SK-N-SH (cell line): ENCODE measurements around the gene HCRTR2. TPM values are rescaled to one million over a fixed set of nuclear protein-coding genes. Genes with fewer than 3 reads are reported as not detected.
A peak's percentile ranks its signal among the peaks of the same experiment; 100 is the strongest.

Source experiments
- CTCF ChIA-PET: fragments of 300-600, 350-600 bp; formaldehyde crosslinking; extraction: SDS; loops from one replicate; lab custom pipeline; 2021; lab: Yijun Ruan, JAX
- POLR2A ChIA-PET: fragments of 350-600 bp; sonication (Branson Sonifier 250); formaldehyde crosslinking; extraction: SDS; loops from one replicate; lab custom pipeline; 2020; ENCODE audit warnings: antibody characterized with exemption, inconsistent platforms; lab: Yijun Ruan, JAX
- DNase-seq: peaks from one replicate; pipeline ENCODE4 v3.0.0; 2012
- H2AFZ ChIP-seq: fragments of 200-600 bp; sonication (generic); 2 replicates; pipeline ENCODE4 v1.8.1; 2016; ENCODE audit warnings: antibody characterized with exemption, mild to moderate bottlenecking, low read depth
- H3F3A ChIP-seq: fragments of 200-600 bp; sonication (generic); replicated peaks from 2 replicates; pipeline ENCODE3; 2016; ENCODE audit warnings: antibody characterized with exemption, mild to moderate bottlenecking; ENCODE audit not compliant: insufficient read depth
- H3K27ac ChIP-seq, 2 experiments: fragments of 200-500 bp in 1 of 2; fragments of 200-600 bp in 1 of 2; sonication (Bioruptor generic) in 1 of 2; sonication (generic), shearing (Covaris generic) in 1 of 2; 2 replicates each; pipeline versions ENCODE4 v1.5.1 to v1.6.1; 2014 to 2016; ENCODE audit warnings: low read depth in 2 of 2, inconsistent platforms in 1 of 2, low read length in 1 of 2, mild to moderate bottlenecking in 1 of 2, mixed read lengths in 1 of 2
- H3K27me3 ChIP-seq: fragments of 200-600 bp; sonication (generic), shearing (Covaris generic); 2 replicates; pipeline ENCODE4 v1.6.1; 2016; ENCODE audit warnings: mixed run types; ENCODE audit not compliant: insufficient read depth
- H3K36me3 ChIP-seq, 2 experiments: fragments of 200-500 bp in 1 of 2; fragments of 200-600 bp in 1 of 2; sonication (Bioruptor generic) in 1 of 2; sonication (generic) in 1 of 2; replicated peaks in 1 of 2; 2 replicates each; pipeline versions ENCODE3 to v1.5.1; 2014 to 2016; ENCODE audit warnings: low read length in 1 of 2, mild to moderate bottlenecking in 1 of 2; ENCODE audit not compliant: insufficient read depth in 2 of 2, control insufficient read depth in 1 of 2
- H3K4me1 ChIP-seq, 2 experiments: fragments of 200-500 bp in 1 of 2; fragments of 200-600 bp in 1 of 2; sonication (Bioruptor generic) in 1 of 2; sonication (generic), shearing (Covaris generic) in 1 of 2; 2 replicates each; pipeline versions ENCODE4 v1.5.1 to v1.6.1; 2014 to 2016; ENCODE audit warnings: low read depth in 1 of 2, low read length in 1 of 2, mixed run types in 1 of 2; ENCODE audit not compliant: insufficient read depth in 2 of 2, control insufficient read depth in 1 of 2
- H3K4me2 ChIP-seq: fragments of 200-600 bp; sonication (generic), shearing (Covaris generic); 2 replicates; pipeline ENCODE4 v1.6.1; 2017; ENCODE audit warnings: mixed run types
- H3K4me3 ChIP-seq, 2 experiments: fragments of 200-500 bp in 1 of 2; fragments of 200-600 bp in 1 of 2; sonication (Bioruptor generic) in 1 of 2; sonication (generic), shearing (Covaris generic) in 1 of 2; 2 replicates each; pipeline versions ENCODE4 v1.5.1 to v1.8.1; 2014 to 2016; ENCODE audit warnings: low read depth in 2 of 2, inconsistent platforms in 1 of 2, low read length in 1 of 2, mild to moderate bottlenecking in 1 of 2, mixed read lengths in 1 of 2, moderate library complexity in 1 of 2
- H3K79me2 ChIP-seq: fragments of 200-600 bp; sonication (generic); 2 replicates; pipeline ENCODE4 v1.8.1; 2017; ENCODE audit warnings: mild to moderate bottlenecking; ENCODE audit not compliant: insufficient read depth
- H3K9ac ChIP-seq: fragments of 200-600 bp; sonication (generic); 2 replicates; pipeline ENCODE4 v1.6.1; 2017; ENCODE audit warnings: mixed run types
- H3K9me2 ChIP-seq: fragments of 200-600 bp; sonication (generic); 2 replicates; pipeline ENCODE4 v1.6.1; 2017; ENCODE audit warnings: mixed run types
- H3K9me3 ChIP-seq: fragments of 200-600 bp; sonication (generic); 2 replicates; pipeline ENCODE4 v1.6.1; 2017; ENCODE audit warnings: mixed run types, mild to moderate bottlenecking, moderate library complexity
- H4K20me1 ChIP-seq: fragments of 200-600 bp; sonication (generic); 2 replicates; pipeline ENCODE4 v1.6.1; 2017; ENCODE audit warnings: mild to moderate bottlenecking, mixed run types; ENCODE audit not compliant: insufficient read depth
- EP300 ChIP-seq, 2 experiments: IDR thresholded peaks; 2 replicates each; pipeline versions ENCODE4 v1.4.0 to v1.6.1; 2012; ENCODE audit warnings: borderline replicate concordance in 1 of 2, low read depth in 1 of 2, low read length in 1 of 2
- EZH2phosphoT487 ChIP-seq: fragments of 200-600 bp; sonication (generic); IDR thresholded peaks from 2 replicates; pipeline ENCODE4 v1.6.1; 2017; ENCODE audit warnings: low read depth, mixed run types, mild to moderate bottlenecking, antibody characterized with exemption, moderate library complexity, borderline replicate concordance
- FOXJ3 ChIP-seq: sonication (generic); formaldehyde crosslinking; IDR thresholded peaks from 2 replicates; pipeline ENCODE4 v1.5.1; 2020; ENCODE audit warnings: mild to moderate bottlenecking, missing genetic modification reagents
- GABPA ChIP-seq: IDR thresholded peaks from 2 replicates; pipeline ENCODE4 v1.4.0; 2012; ENCODE audit warnings: low read depth, mild to moderate bottlenecking
- GATA2 ChIP-seq: sonication (generic); formaldehyde crosslinking; IDR thresholded peaks from 2 replicates; pipeline ENCODE4 v1.5.0; 2020; ENCODE audit warnings: mild to moderate bottlenecking, missing genetic modification reagents
- MEF2A ChIP-seq: IDR thresholded peaks from 2 replicates; pipeline ENCODE4 v1.4.0; 2012; ENCODE audit warnings: low read depth, borderline replicate concordance
- MXI1 ChIP-seq: IDR thresholded peaks from 2 replicates; pipeline ENCODE4 v1.6.1; 2012; ENCODE audit warnings: mild to moderate bottlenecking, low read depth, low read length, improper control_type of control experiment
- NFIC ChIP-seq: IDR thresholded peaks from 2 replicates; pipeline ENCODE4 v1.4.0; 2012; ENCODE audit warnings: borderline replicate concordance
- NRF1 ChIP-seq: IDR thresholded peaks from 2 replicates; pipeline ENCODE4 v1.6.1; 2012; ENCODE audit warnings: low read depth, mild to moderate bottlenecking, low read length
- PBX3 ChIP-seq: IDR thresholded peaks from 2 replicates; pipeline ENCODE4; 2012
- POLR2AphosphoS5 ChIP-seq: IDR thresholded peaks from 2 replicates; pipeline ENCODE4 v1.6.1; 2012; ENCODE audit warnings: low read depth, low read length
- RAD21 ChIP-seq: IDR thresholded peaks from 2 replicates; pipeline ENCODE4 v1.6.1; 2012; ENCODE audit warnings: mild to moderate bottlenecking, low read length
- RCOR1 ChIP-seq: fragments of 150-350 bp; IDR thresholded peaks from 2 replicates; pipeline ENCODE4 v1.6.1; 2017; ENCODE audit warnings: antibody characterized with exemption, low read length
- RFX5 ChIP-seq: IDR thresholded peaks from 2 replicates; pipeline ENCODE4 v1.6.1; 2012; ENCODE audit warnings: mild to moderate bottlenecking, improper control_type of control experiment, low read length
- SMC3 ChIP-seq: IDR thresholded peaks from 2 replicates; pipeline ENCODE4 v1.6.1; 2012; ENCODE audit warnings: low read depth, low read length, improper control_type of control experiment
- TAF1 ChIP-seq: IDR thresholded peaks from 2 replicates; pipeline ENCODE4 v1.6.1; 2012; ENCODE audit warnings: low read depth, mild to moderate bottlenecking, low read length, moderate library complexity, borderline replicate concordance
- TEAD4 ChIP-seq: IDR thresholded peaks from 2 replicates; pipeline ENCODE4 v1.4.0; 2012; ENCODE audit warnings: mild to moderate bottlenecking, borderline replicate concordance; ENCODE audit not compliant: insufficient read depth
- ZBTB33 ChIP-seq: IDR thresholded peaks from 2 replicates; pipeline ENCODE4 v1.4.0; 2012; ENCODE audit warnings: low read depth, borderline replicate concordance
- WGBS: methylation state at CpG from one replicate; pipeline ENCODE4 v1.1.6; 2017; ENCODE audit warnings: low lambda C conversion rate; 5-methylcytosine and 5-hydroxymethylcytosine counted together
- polyA plus RNA-seq, 3 experiments: library from polyadenylated mRNA; depleted of rRNA; stranded (reverse); fragments of >200 nt; gene quantifications; 2 replicates each; pipeline ENCODE4 v1.2.3, GENCODE V29; 2012
- TF ChIP-seq, protein P1 (sequence below): IDR thresholded peaks from 2 replicates; pipeline ENCODE4 v1.4.0; 2012; ENCODE audit warnings: low read depth
- TF ChIP-seq, protein P2 (sequence below): IDR thresholded peaks from 2 replicates; pipeline ENCODE4 v1.4.0; 2012; ENCODE audit warnings: low read depth, borderline replicate concordance
- TF ChIP-seq, protein P3 (sequence below): fragments of 200-600 bp; sonication (generic); IDR thresholded peaks from 2 replicates; pipeline ENCODE4 v1.6.1; 2017; ENCODE audit warnings: antibody characterized with exemption, mild to moderate bottlenecking, moderate library complexity
- TF ChIP-seq, protein P4 (sequence below): fragments of 150-350 bp; IDR thresholded peaks from 2 replicates; pipeline ENCODE4 v1.6.1; 2017; ENCODE audit warnings: antibody characterized with exemption, low read length, low read depth, borderline replicate concordance

Gene HCRTR2
- polyA plus RNA-seq, 1 of the 3 experiments (the other 2 are of a cell fraction) = not detected

GRCh38 chr6:55276745-55277530 lies 102.6 kb downstream of the HCRTR2 start:
- H2AFZ ChIP-seq = no peak overlapping the region

More at GRCh38 chr6:55276745-55277530, 102.6 kb downstream of the HCRTR2 start:
- ChIA-PET CTCF (interaction anchor here (0.5 to 4.0 kb wide), 35 partner anchors 9 to 1021 kb away, joined by 3 to 55 read pairs (median 4); no protein-coding TSS in a partner anchor), POLR2A (no interaction called here)
- Histone ChIP-seq H3K4me3 (no peak overlapping the region; a peak in 1 of 4 replicates), H3K27ac (peak overlapping the region in 1 of 2 experiments; percentile 22; a peak in 1 of 4 replicates), H3K9ac (no peak overlapping the region), H4K20me1 (no peaks in the 10 kb centered on the region), H3K9me3 (no peaks in the 10 kb centered on the region), H3K4me2 (no peak overlapping the region), H3K27me3 (no peaks in the 10 kb centered on the region; the same call in 1 of the 2 replicates), H3K9me2 (no peaks in the 10 kb centered on the region), H3F3A (no peaks in the 10 kb centered on the region), H3K79me2 (no peaks in the 10 kb centered on the region), H3K4me1 (peaks cover 0 to 4% of the 10 kb centered on the region in 2 experiments; a peak in 1 of 4 replicates), H3K36me3 (no peaks in the 10 kb centered on the region)
- WGBS = 24% methylated on average over 15 of the region's 15 CpGs
- TF ChIP-seq TEAD4 (no peak), TAF1 (no peak), MXI1 (no peak), GATA2 (CRISPR knock-in tag) (no peak), PBX3 (no peak), MEF2A (no peak), RFX5 (no peak), RCOR1 (no peak), GABPA (no peak), EP300 (IDR thresholded peaks at IDR 0.05; ENCODE audit: borderline replicate concordance in 1 of 2, low read depth in 1 of 2, low read length in 1 of 2) (no peak), EZH2phosphoT487 (no peak), RAD21 (peak; percentile 82), FOXJ3 (CRISPR knock-in tag) (no peak), ZBTB33 (no peak), NRF1 (no peak), SMC3 (peak; percentile 53), NFIC (no peak), POLR2AphosphoS5 (no peak)
- TF ChIP-seq, protein P1, sequence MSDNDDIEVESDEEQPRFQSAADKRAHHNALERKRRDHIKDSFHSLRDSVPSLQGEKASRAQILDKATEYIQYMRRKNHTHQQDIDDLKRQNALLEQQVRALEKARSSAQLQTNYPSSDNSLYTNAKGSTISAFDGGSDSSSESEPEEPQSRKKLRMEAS = no peak
- TF ChIP-seq, protein P2, sequence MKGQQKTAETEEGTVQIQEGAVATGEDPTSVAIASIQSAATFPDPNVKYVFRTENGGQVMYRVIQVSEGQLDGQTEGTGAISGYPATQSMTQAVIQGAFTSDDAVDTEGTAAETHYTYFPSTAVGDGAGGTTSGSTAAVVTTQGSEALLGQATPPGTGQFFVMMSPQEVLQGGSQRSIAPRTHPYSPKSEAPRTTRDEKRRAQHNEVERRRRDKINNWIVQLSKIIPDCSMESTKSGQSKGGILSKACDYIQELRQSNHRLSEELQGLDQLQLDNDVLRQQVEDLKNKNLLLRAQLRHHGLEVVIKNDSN = no peak
- TF ChIP-seq, protein P3, sequence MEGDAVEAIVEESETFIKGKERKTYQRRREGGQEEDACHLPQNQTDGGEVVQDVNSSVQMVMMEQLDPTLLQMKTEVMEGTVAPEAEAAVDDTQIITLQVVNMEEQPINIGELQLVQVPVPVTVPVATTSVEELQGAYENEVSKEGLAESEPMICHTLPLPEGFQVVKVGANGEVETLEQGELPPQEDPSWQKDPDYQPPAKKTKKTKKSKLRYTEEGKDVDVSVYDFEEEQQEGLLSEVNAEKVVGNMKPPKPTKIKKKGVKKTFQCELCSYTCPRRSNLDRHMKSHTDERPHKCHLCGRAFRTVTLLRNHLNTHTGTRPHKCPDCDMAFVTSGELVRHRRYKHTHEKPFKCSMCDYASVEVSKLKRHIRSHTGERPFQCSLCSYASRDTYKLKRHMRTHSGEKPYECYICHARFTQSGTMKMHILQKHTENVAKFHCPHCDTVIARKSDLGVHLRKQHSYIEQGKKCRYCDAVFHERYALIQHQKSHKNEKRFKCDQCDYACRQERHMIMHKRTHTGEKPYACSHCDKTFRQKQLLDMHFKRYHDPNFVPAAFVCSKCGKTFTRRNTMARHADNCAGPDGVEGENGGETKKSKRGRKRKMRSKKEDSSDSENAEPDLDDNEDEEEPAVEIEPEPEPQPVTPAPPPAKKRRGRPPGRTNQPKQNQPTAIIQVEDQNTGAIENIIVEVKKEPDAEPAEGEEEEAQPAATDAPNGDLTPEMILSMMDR = peak; percentile 72
- TF ChIP-seq, protein P4, sequence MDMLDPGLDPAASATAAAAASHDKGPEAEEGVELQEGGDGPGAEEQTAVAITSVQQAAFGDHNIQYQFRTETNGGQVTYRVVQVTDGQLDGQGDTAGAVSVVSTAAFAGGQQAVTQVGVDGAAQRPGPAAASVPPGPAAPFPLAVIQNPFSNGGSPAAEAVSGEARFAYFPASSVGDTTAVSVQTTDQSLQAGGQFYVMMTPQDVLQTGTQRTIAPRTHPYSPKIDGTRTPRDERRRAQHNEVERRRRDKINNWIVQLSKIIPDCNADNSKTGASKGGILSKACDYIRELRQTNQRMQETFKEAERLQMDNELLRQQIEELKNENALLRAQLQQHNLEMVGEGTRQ = no peak
- peak; percentile 19 for DNase-seq
